ENCODE data around the gene MAD1L1.

The MAD1L1 gene

GRCh38 chr7:1939434-1940401 is 293.0 kb downstream of the MAD1L1 start:
- H3K4me3 ChIP-seq (ENCODE audit: low read length), result no peak overlapping the region
- TF ChIP-seq CTCF (conservative IDR thresholded peaks at IDR 0.05; ENCODE audit: low read length), result no peak
- no peak for DNase-seq (ENCODE audit: low read depth)

GRCh38 chr7:1938788-1939433 is 293.8 kb downstream of the MAD1L1 start:
- TF ChIP-seq CTCF (conservative IDR thresholded peaks at IDR 0.05; ENCODE audit: low read length), result no peak
- DNase-seq (ENCODE audit: low read depth), result no peak
- H3K4me3 ChIP-seq (ENCODE audit: low read length), result no peak overlapping the region

GRCh38 chr7:1937252-1937605 is 295.5 kb downstream of the MAD1L1 start:
- no peak for DNase-seq (ENCODE audit: low read depth)
- TF ChIP-seq CTCF (conservative IDR thresholded peaks at IDR 0.05; ENCODE audit: low read length), result no peak
- no peak overlapping the region for H3K4me3 ChIP-seq (ENCODE audit: low read length)

GRCh38 chr7:1936531-1937251 is 296.1 kb downstream of the MAD1L1 start:
- H3K4me3 ChIP-seq (ENCODE audit: low read length), result no peak overlapping the region
- no peak for TF ChIP-seq CTCF (conservative IDR thresholded peaks at IDR 0.05; ENCODE audit: low read length)
- DNase-seq (ENCODE audit: low read depth), result no peak

- no peak overlapping the region for H3K4me3 ChIP-seq (ENCODE audit: low read length)
- no peak for TF ChIP-seq CTCF (conservative IDR thresholded peaks at IDR 0.05; ENCODE audit: low read length)
- no peak for DNase-seq (ENCODE audit: low read depth)
Measured at GRCh38 chr7:1936006-1936310, 296.8 kb downstream of the MAD1L1 start.

- DNase-seq (ENCODE audit: low read depth), result no peak
- no peak for TF ChIP-seq CTCF (conservative IDR thresholded peaks at IDR 0.05; ENCODE audit: low read length)
- H3K4me3 ChIP-seq (ENCODE audit: low read length), result no peak overlapping the region
Measured at GRCh38 chr7:1935176-1936005, 297.4 kb downstream of the MAD1L1 start.
